Measurements from ENCODE around the gene WDR90. TPM values are rescaled to one million over a fixed set of nuclear protein-coding genes. Genes with fewer than 3 reads are reported as not detected.

WDR90 gene
- total and polyA plus RNA-seq, 2 of the 13 experiments (the other 11 are each of a cell fraction or from before 2014, with no cell fraction given) = 14.9 to 28.9 TPM

- peak; percentile 12 for TF ChIP-seq AGO2 (optimal IDR thresholded peaks at IDR 0.05; ENCODE audit: low read depth, low read length)
- TF ChIP-seq ZNF687 (CRISPR knock-in tag; IDR thresholded peaks at IDR 0.05) = no peak
- TF ChIP-seq ZNF709 (CRISPR knock-in tag; IDR thresholded peaks at IDR 0.05) = no peak
- no peak for TF ChIP-seq SYNCRIP (IDR thresholded peaks at IDR 0.05; ENCODE audit: insufficient read depth, low read depth, low read length)
- no peak for TF ChIP-seq NCOA2 (CRISPR knock-in tag; IDR thresholded peaks at IDR 0.05)
Measured at GRCh38 chr16:672851-673250, 23.7 kb downstream of the WDR90 start (continued).

GRCh38 chr16:673399-673991 is 24.3 kb downstream of the WDR90 start:
- H3K27ac ChIP-seq (ENCODE audit: extremely low read length, insufficient read depth, low read length) = no peak overlapping the region
- FAIRE-seq = no peak
- H4K20me1 ChIP-seq (ENCODE audit: insufficient read depth, low read length) = no peaks in the 10 kb centered on the region
- no peak overlapping the region for H3K4me3 ChIP-seq (replicated peaks in 1 of 3; ENCODE audit: insufficient read depth in 1 of 3, low read depth in 2 of 3, low read length in 3 of 3)
- no peak for DNase-seq (ENCODE audit: low spot score)
- 100% methylated on average over 2 of the region's 18 CpGs for WGBS (ENCODE audit: low lambda C conversion rate)
- H3K79me2 ChIP-seq (ENCODE audit: insufficient read depth, low read length) = peaks cover 13% of the 10 kb centered on the region
- no peak for ATAC-seq
- H3K36me3 ChIP-seq (replicated peaks in 1 of 2; ENCODE audit: control insufficient read depth in 1 of 2, insufficient read depth in 2 of 2, low read length in 2 of 2) = peaks cover 22 to 42% of the 10 kb centered on the region in 2 experiments; a peak in 4 of 5 replicates
- ChIA-PET POLR2A (no interaction called here), CTCF (ENCODE audit: low intra/inter-chr PET ratio, low total read pairs) (no interaction called here)
- H3K9ac ChIP-seq (ENCODE audit: insufficient read depth, low read depth, low read length) = no peak overlapping the region
- H3K9me3 ChIP-seq (ENCODE audit: low read length) = no peaks in the 10 kb centered on the region
- intact Hi-C loops (cut with micrococcal nuclease; ENCODE audit: unreplicated experiment) = no loop called here
- in situ Hi-C loops (cut with HindIII; ENCODE audit: extremely low pct_ligation_motif_present, low pct_unique_long_range_greater_than_20kb) = no loop called here
- no peaks in the 10 kb centered on the region for H3K27me3 ChIP-seq (ENCODE audit: control insufficient read depth in 1 of 2, insufficient read depth in 2 of 2, low read length in 2 of 2)
- H3K4me1 ChIP-seq (ENCODE audit: insufficient read depth, low read length) = peaks cover 35% of the 10 kb centered on the region
- no peak overlapping the region for H3K4me2 ChIP-seq (ENCODE audit: low read depth, low read length)
- H2AFZ ChIP-seq (ENCODE audit: low read length) = no peak overlapping the region
- BruUV-seq (replicated peaks) = TSS peak; percentile 17
- TF ChIP-seq AGO1 (IDR thresholded peaks at IDR 0.05; ENCODE audit: low read depth, low read length, poor library complexity, severe bottlenecking) = peak; percentile 67
- peak; percentile 57; the same call in 1 of the 2 replicates for TF ChIP-seq RBFOX2 (IDR thresholded peaks at IDR 0.05; ENCODE audit: low read depth, low read length)
- TF ChIP-seq AGO2 (optimal IDR thresholded peaks at IDR 0.05; ENCODE audit: low read depth, low read length) = peak; percentile 52
- TF ChIP-seq HNRNPL (IDR thresholded peaks at IDR 0.05; ENCODE audit: low read depth, low read length) = 0 out of 2 replicates have a peak, but pooled peaks have one; percentile 33
- no peak for TF ChIP-seq PRDM4 (CRISPR knock-in tag; IDR thresholded peaks at IDR 0.05; ENCODE audit: borderline replicate concordance)
